GM21528 (cell line): ENCODE measurements around the gene DUSP10.

Source experiments
- ATAC-seq: cut with Tn5 transposase; IDR thresholded peaks from one replicate; pipeline ENCODE4 v1.9.1; 2021; ENCODE audit warnings: mild to moderate bottlenecking, moderate library complexity; ENCODE audit not compliant: unreplicated experiment, low FRiP score

The DUSP10 gene

GRCh38 chr1:221697923-221698425 is 43.9 kb downstream of the DUSP10 start:
- no peak for ATAC-seq

DNA sequence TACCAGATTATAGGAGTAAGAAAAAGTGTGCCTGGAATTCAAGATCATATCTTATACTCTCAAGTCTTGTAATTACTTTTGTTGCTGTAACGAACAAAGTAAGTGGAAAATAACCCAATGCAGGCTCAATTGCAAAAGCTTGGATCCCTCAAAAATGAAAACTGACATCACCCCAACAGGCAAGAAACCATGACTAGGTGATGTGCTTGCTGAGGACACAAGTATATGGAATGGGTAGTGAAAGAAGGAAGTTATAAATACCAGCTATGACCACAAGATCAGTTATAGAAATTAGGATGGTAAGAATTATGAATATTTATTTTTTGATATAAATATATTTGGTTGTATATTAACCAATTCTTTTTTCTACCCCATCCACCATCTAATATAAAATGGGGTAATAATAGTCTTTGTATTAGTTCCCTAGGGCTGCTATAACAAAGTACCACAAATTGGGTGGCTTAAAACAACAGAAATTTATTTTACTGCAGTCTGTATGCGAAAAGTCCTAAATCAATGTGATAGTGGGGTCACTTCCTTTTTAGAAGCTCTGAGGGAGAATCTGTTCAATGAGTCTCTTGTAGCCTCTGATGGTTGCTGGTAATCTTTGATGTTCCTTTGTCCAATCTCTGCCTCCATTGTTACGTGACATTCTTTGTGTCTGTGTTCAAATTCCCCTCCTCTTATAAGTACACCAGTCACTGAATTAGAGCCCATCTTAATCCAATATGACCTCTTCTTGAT is 45.0 kb downstream of the DUSP10 start:
- ATAC-seq = no peak

- no peak for ATAC-seq
Measured at GRCh38 chr1:221696027-221696426, 45.9 kb downstream of the DUSP10 start.

GRCh38 chr1:221695301-221695700 is 46.6 kb downstream of the DUSP10 start:
- no peak for ATAC-seq

DNA sequence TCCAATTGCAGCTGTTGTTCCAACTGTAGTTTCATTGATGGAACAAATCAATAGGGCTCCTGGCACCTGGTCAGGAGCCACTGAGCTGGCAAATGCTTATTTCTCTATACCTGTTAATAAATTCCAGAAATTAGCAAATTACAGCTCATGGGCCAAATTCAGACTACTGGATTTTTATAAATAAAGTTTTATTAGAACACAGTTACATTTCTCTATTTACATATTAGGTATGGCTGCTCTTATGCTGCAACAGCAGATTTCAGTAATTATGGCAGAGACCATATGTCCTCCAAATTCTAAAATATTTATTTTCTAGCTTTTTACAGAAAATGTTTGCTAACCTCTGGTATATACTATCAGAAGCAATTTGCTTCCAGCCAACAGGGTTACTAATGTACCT is 47.8 kb downstream of the DUSP10 start:
- no peak for ATAC-seq

DNA sequence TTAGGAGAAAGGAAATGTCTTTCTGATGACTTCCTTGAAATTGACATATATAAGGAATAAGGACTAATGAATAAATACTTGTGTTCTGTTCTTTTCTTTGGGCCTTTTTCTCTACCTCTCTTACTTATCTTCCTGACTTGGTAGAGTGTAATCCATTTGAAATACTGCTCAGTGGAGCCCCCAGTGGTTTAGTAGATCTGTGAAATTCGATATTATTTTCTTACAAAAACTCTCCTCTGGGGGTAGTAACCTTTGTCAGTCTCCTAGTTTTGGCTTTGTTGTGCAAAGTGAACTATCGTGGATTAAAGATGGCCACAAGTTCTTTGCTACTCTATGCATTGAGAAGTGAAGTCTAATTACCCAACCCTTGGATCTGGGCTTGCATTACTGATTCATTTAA is 48.8 kb downstream of the DUSP10 start:
- no peak for ATAC-seq

DNA sequence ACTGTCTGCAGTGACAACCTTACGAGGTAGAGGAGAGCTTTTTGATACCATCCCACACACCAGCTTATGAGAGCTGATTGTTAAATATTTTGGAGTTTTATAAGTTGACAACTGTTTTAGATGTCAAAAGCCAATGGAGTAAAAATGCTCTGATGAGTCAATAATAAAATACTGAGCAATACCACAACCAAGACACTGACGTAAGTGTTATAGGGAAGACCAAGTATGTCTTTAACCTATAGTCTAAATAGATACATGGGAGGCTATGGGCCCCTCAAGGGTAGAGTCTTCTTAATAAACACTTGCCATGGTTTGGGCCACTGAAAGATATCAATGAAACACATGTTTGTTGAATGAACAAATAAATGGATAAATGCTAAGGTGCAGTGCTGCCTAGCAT is 49.2 kb downstream of the DUSP10 start:
- no peak for ATAC-seq

DNA sequence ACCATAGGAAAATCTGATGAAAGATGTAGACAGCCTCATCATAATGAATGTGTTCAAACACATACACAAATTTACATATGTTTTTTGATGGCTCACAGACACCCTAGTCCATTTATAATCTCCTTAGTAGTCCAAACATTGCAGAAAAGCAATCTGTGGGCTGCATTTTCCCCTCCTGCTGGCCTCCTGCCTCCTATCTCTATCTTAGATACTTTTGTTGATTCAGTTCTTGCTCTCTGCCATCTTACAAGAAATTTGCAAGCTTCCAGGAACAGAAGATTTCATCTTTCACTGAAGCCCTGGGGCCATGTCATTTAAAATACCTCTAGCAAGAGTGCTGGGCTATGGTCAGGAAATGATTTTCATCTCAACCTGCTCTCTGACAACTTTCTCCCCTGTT is 50.6 kb downstream of the DUSP10 start:
- ATAC-seq = no peak

DNA sequence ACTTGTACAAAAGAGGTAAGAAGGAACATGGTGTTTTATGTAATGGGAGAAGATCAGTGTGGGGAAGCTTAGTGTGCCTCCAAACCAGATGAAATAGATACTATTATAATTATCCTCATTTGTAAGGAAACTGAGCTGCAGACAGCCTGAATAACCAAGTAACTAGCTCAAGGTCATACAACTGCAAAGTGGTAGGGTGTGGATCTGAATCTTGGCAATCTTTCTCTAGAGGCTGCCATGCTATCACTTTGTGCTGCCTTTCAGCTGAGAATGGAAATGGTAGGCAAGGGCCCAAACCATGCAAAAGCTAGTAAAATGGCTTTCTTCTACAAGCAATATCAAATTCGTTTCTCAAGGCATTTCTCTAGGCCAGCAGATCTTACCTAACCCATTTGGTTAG is 51.0 kb downstream of the DUSP10 start:
- ATAC-seq = no peak

- no peak for ATAC-seq
Measured at GRCh38 chr1:221689138-221689537, 52.8 kb downstream of the DUSP10 start.

DNA sequence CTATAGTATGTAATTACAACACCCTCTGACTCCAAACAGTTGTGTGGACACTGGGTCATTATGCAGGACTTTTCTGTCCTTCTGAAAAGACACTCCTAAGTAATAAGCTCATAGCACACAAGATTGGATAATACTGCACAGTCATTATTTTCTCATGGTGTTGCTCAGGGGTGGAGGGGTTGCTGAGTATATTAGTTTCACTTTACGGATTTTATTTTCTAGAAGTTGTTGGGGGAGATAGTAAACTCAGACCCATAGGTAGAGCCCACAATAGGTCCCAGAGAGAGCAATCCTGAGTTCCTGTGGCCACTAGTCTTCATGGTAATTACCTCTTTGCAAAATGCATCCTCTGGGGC is 53.4 kb downstream of the DUSP10 start:
- ATAC-seq = no peak

- ATAC-seq = no peak
Measured at GRCh38 chr1:221687836-221688487, 53.9 kb downstream of the DUSP10 start.

DNA sequence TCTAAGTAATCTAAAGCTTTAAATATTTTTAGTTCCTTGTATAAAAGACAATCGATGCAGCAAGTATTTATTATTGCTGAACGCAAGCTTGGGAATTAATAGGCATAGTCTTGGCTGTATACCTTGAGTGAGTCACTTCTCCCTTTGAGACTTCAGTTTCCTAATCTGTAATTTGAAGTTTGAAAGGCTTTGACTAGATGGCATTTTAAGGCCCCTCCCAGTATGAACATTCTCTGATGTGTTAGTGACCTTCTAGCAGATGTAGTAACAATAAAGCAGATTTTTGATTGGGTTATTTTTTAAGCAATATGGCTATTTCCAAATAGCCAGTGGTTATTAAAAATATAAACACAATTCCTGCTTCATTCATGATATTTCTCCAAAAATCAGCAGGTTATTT is 58.2 kb downstream of the DUSP10 start:
- ATAC-seq = no peak

DNA sequence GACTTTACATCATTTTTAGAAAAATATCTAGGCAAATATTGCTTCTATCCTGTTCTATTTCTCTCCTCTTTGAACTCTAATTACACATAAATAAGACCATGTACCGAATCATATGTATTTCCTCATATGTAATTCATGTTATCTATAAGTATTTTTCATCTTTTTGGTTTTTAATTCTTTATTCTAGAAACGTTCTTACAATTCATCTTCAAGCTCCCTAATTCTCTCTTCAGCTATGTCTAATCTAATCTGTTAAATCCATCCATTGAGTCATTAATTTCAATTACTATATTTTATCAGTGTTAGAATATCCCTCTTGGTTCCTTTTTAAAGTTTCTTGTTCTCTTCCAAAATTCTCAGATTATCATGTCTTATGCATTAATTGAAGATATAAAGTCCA is 61.8 kb downstream of the DUSP10 start:
- no peak for ATAC-seq

GRCh38 chr1:221678014-221678413 is 63.9 kb downstream of the DUSP10 start:
- ATAC-seq = no peak

- ATAC-seq = no peak
Measured at GRCh38 chr1:221675880-221676800, 65.7 kb downstream of the DUSP10 start.

DNA sequence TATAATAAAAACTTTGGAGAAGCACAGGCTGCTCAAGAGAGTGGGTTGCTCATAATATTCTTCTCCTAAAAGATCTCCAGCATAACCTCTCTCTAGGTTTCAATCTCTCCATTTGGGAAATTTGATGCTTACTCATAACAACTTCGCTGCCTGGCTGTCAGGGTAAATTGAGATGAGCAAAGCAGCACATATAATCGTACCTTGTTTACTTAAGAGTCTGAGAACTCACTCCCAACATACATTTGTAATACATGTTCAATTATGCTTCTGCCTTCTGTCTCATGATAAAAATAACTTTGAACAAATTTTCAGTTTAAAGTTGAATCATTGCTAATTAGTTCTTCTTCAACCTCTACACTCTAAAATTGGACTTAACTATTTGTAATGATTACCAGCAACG is 68.9 kb downstream of the DUSP10 start:
- ATAC-seq = no peak

- no peak for ATAC-seq
Measured at GRCh38 chr1:221672239-221672645, 69.6 kb downstream of the DUSP10 start.

DNA sequence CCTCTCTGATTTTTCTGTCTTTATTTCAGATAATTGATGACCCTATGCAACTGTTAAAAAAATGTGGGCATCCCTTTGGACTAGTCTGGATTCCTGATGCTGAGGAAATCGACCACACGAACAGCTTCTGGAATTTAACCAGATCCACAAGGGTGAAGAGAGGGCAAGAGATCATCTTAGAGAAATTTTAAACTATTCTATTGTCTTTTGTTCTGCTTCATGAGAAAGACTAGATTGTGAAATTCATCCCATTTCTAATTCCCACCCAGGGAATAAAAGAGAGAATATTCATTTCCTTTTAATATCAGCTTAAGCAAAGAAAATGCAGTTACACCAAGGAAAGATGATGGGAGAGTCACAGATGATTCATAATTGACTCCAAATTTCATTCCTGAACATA is 71.8 kb downstream of the DUSP10 start:
- no peak for ATAC-seq

GRCh38 chr1:221669441-221669840 is 72.4 kb downstream of the DUSP10 start:
- no peak for ATAC-seq

- peak; percentile 94 for ATAC-seq
Measured at GRCh38 chr1:221667504-221667903, 74.4 kb downstream of the DUSP10 start.
